Esophagus squamous epithelium (tissue), 5 donors: ENCODE measurements around the gene CDK13. TPM values are rescaled to one million over a fixed set of nuclear protein-coding genes. Genes with fewer than 3 reads are reported as not detected.

Experiments
- DNase-seq: peaks from one replicate; lab custom pipeline; 2025; lab: John Stamatoyannopoulos, UW
- H3K27ac ChIP-seq, 4 donors: fragments of 200-600 bp; sonication (generic); one replicate each; pipeline ENCODE4 v1.5.1; 2016 to 2019; ENCODE audit warnings: mild to moderate bottlenecking in 1 of 4
- H3K27me3 ChIP-seq, 4 donors: fragments of 200-600 bp; sonication (generic); 1 replicate in 3 of 4; 2 replicates in 1 of 4; pipeline versions ENCODE4 v1.5.1 to v1.6.0; 2017 to 2021; ENCODE audit warnings: antibody characterized with exemption in 1 of 4
- H3K36me3 ChIP-seq, 3 donors: fragments of 200-600 bp; sonication (generic); one replicate each; pipeline ENCODE4 v1.5.1; 2016 to 2019
- H3K4me1 ChIP-seq, 3 donors: fragments of 200-600 bp; sonication (generic); one replicate each; pipeline ENCODE4 v1.5.1; 2017 to 2019
- H3K4me3 ChIP-seq, 4 donors: fragments of 200-600 bp; sonication (generic); 1 replicate in 3 of 4; 2 replicates in 1 of 4; pipeline ENCODE4 v1.5.1; 2016 to 2019; ENCODE audit warnings: mild to moderate bottlenecking in 2 of 4, moderate library complexity in 1 of 4
- H3K9me3 ChIP-seq, 3 donors: fragments of 200-600 bp; sonication (generic); one replicate each; pipeline ENCODE4 v1.5.1; 2016 to 2019
- CTCF ChIP-seq, 6 experiments: fragments of 450-650 bp in 4 of 6; fragments of 200-600 bp in 2 of 6; sonication (generic) in 2 of 6; IDR thresholded peaks; one replicate each; pipeline ENCODE4 v1.5.1; 2016 to 2019; ENCODE audit warnings: antibody characterized with exemption in 6 of 6, mild to moderate bottlenecking in 4 of 6, moderate library complexity in 4 of 6
- POLR2A ChIP-seq, 4 donors: fragments of 450-650 bp; IDR thresholded peaks; one replicate each; pipeline ENCODE4 v1.6.1; 2017; ENCODE audit warnings: antibody characterized with exemption in 4 of 4, mild to moderate bottlenecking in 4 of 4, moderate library complexity in 3 of 4
- WGBS, 2 donors: methylation state at CpG; one replicate each; pipeline ENCODE4 v1.1.5; 2018; 5-methylcytosine and 5-hydroxymethylcytosine counted together
- intact Hi-C: fragments of 100-400 bp; cut with DNase I; formaldehyde crosslinking; loops from one replicate; pipeline ENCODE4 v1.15.0; 2022
- total RNA-seq, 4 donors: library from RNA; depleted of rRNA; stranded (reverse); fragments of >200 nt; gene quantifications; one replicate each; pipeline ENCODE4 v1.1.0, GENCODE V29; 2016
- donor health status: DM: yes; HTN: yes; CAD: no.

The CDK13 gene
- total RNA-seq, 4 donors from 2014 or later: 46.0 to 99.8 (median 66.0) TPM

DNA sequence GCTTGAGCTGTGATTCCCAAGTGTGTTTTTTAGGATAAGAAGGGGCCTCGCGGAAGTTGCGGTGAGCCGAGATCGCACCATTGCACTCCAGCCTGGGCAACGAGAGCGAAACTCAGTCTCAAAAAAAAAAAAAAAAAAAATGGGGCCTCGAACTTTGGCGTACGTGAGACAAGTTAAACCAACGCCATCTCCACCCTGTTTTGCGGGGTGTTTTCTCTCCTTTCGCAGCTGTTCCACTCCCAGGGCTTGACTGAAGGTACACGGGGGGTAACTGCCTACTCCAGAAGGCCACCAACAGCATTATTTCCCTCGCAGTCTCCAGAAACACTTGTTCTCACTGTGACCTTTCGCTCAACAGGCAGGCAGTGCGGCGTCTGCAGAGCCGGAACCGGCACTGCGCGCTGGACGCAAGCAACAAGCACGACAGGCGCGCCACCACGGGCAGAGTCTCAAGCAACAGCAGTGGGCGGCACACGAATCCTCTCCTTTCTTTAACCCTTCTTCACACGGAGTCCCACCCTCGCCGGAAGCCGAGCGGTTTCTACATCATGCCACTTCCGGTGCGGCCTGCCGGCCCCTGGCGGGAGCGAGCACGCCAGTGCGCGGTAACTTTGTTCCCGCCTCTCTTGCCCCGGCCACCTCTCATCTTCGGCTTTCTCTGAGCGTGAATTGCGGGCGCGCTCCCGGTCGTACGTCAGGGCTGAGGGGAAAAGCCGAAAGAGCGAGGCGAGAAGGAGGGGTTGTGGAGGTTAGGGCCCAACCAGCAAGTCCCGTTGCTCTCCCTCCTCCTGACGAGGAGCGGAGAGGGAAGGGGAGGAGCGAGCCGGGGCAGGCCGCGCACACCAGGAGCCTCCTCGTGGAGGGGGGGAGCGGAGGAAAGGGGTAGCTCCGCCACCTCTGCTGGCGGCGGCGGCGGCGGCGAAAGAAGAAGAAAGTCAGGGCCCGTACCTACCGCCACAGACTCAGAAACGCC is 814 bp upstream of the CDK13 start:
- peak overlapping the region; percentile 95 to 100 (median 98) for H3K27ac ChIP-seq
- peak in 2 of 6 experiments; percentile 4 to 11 for TF ChIP-seq CTCF (IDR thresholded peaks at IDR 0.05)
- peak in 3 of 4 donors; percentile 77 to 92 (median 91) for TF ChIP-seq POLR2A (IDR thresholded peaks at IDR 0.05)
- H3K9me3 ChIP-seq: no peaks in the 10 kb centered on the region
- intact Hi-C loops: no loop called here
- 0% methylated on average over 33 to 44 of the region's 74 CpGs for WGBS, 2 donors
- H3K27me3 ChIP-seq: no peaks in the 10 kb centered on the region
- DNase-seq: peak; percentile 94
- H3K4me3 ChIP-seq: peak overlapping the region; percentile 71 to 95 (median 90)
- H3K36me3 ChIP-seq: no peaks in the 10 kb centered on the region
- peaks cover 5 to 30% (median 14%) of the 10 kb centered on the region in 3 donors for H3K4me1 ChIP-seq

- Histone ChIP-seq H3K27ac (peak overlapping the region; percentile 95 to 100 (median 98)), H3K27me3 (no peaks in the 10 kb centered on the region), H3K36me3 (no peaks in the 10 kb centered on the region), H3K4me1 (peaks cover 5 to 44% (median 25%) of the 10 kb centered on the region in 3 donors), H3K9me3 (no peaks in the 10 kb centered on the region), H3K4me3 (peak overlapping the region; percentile 71 to 95 (median 90))
- WGBS, 2 donors: no CpG with 5 or more reads among the region's 93 CpGs
- TF ChIP-seq POLR2A (IDR thresholded peaks at IDR 0.05) (no peak), CTCF (IDR thresholded peaks at IDR 0.05) (no peak)
- intact Hi-C loops: loop anchor here (10.0 kb wide), 1 partner anchor 104 kb away; no protein-coding TSS in a partner anchor
- no peak for DNase-seq
Measured at GRCh38 chr7:39950473-39951225, 593 bp downstream of the CDK13 start.

- no peaks in the 10 kb centered on the region for H3K36me3 ChIP-seq
- H3K4me3 ChIP-seq: peak overlapping the region; percentile 71 to 95 (median 90)
- 0% methylated on average over 6 to 7 of the region's 79 CpGs for whole genome bisulfite sequencing, 2 donors
- H3K9me3 ChIP-seq: no peaks in the 10 kb centered on the region
- intact Hi-C loops: loop anchor here (10.0 kb wide), 1 partner anchor 103 kb away; no protein-coding TSS in a partner anchor
- H3K27ac ChIP-seq: peak overlapping the region; percentile 95 to 100 (median 98)
- TF ChIP-seq CTCF (IDR thresholded peaks at IDR 0.05) (peak in 5 of 6 experiments; percentile 22 to 40 (median 29)), POLR2A (IDR thresholded peaks at IDR 0.05) (no peak)
- H3K27me3 ChIP-seq: no peaks in the 10 kb centered on the region
- peaks cover 5 to 53% (median 27%) of the 10 kb centered on the region in 3 donors for H3K4me1 ChIP-seq
- no peak for DNase-seq
Measured at GRCh38 chr7:39951226-39952194, 1.5 kb downstream of the CDK13 start.

DNA sequence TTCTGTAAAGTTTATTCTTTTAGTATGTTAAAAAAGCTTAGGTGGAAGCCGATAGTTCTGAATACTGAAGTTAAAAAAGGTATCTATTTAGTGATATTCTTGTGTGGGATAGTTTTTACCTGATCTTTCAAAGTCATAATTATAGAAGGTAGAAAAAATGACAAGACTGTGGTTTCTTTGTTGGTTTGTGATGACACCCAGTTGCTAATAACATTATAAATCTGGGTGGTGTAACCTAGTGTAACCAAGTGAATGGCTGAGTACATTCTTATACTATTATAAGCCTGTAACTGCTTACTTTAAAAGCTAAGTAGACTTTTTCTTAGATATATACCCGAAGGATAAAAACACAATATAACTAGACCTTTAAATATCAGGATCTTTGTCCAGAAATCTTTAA is 2.3 kb downstream of the CDK13 start:
- peak overlapping the region in 3 of 4 donors; percentile 95 to 100 (median 96) for H3K27ac ChIP-seq
- DNase-seq: no peak
- peak overlapping the region; percentile 71 to 95 (median 90) for H3K4me3 ChIP-seq
- H3K4me1 ChIP-seq: peaks cover 5 to 62% (median 28%) of the 10 kb centered on the region in 3 donors
- no peaks in the 10 kb centered on the region for H3K9me3 ChIP-seq
- 1 to 9% methylated on average over 2 of the region's 2 CpGs for WGBS, 2 donors
- intact Hi-C loops: loop anchor here (10.0 kb wide), 1 partner anchor 102 kb away; no protein-coding TSS in a partner anchor
- no peak for TF ChIP-seq POLR2A (IDR thresholded peaks at IDR 0.05)
- TF ChIP-seq CTCF (IDR thresholded peaks at IDR 0.05): no peak
- H3K27me3 ChIP-seq: no peaks in the 10 kb centered on the region
- H3K36me3 ChIP-seq: no peaks in the 10 kb centered on the region
